Motor neuron (in vitro differentiated cells): ENCODE results near the gene CHRNA4. TPM values are rescaled to one million over a fixed set of nuclear protein-coding genes. Genes with fewer than 3 reads are reported as not detected.

Experiments used
- ATAC-seq, 8 experiments: fragments of 200-7000 bp; cut with Tn5 transposase; replicated peaks in 6 of 8; 2 replicates each; pipeline ENCODE4 v1.8.0; 2021; ENCODE audit warnings: mild to moderate bottlenecking in 8 of 8, moderate library complexity in 8 of 8
- H3K27ac ChIP-seq, 2 donors: fragments of 250-450 bp; sonication (Bioruptor Pico); 2 replicates each; pipeline ENCODE4 v1.9.0; 2021; ENCODE audit warnings: antibody characterized with exemption in 2 of 2, mild to moderate bottlenecking in 2 of 2, moderate library complexity in 1 of 2
- H3K4me1 ChIP-seq, 2 donors: fragments of 250-450 bp; sonication (Bioruptor Pico); replicated peaks in 1 of 2; 2 replicates each; pipeline ENCODE4 v1.6.1; 2021; ENCODE audit warnings: antibody characterized with exemption in 2 of 2, mild to moderate bottlenecking in 2 of 2, moderate library complexity in 1 of 2
- H3K4me3 ChIP-seq, 5 donors: fragments of 250-450 bp; sonication (Bioruptor Pico); 2 replicates each; pipeline ENCODE4 v1.9.0; 2021; ENCODE audit warnings: antibody characterized with exemption in 5 of 5, mild to moderate bottlenecking in 5 of 5, moderate library complexity in 4 of 5
- WGBS, 10 experiments: fragments of 450-650 bp; shearing (Covaris generic); methylation state at CpG; one replicate each; pipeline ENCODE4 v1.0.0; 2022; 5-methylcytosine and 5-hydroxymethylcytosine counted together
- in situ Hi-C, 9 experiments: fragments of 400-800 bp; cut with MboI; loops; one replicate each; pipeline ENCODE4 v1.15.0; 2021; ENCODE audit warnings: low sequenced_read_pairs in 9 of 9, low pct_unique_long_range_greater_than_20kb in 2 of 9; ENCODE audit not compliant: unreplicated experiment in 9 of 9
- total RNA-seq, 8 experiments: library from RNA; unstranded; fragments of 300-600 nt; gene quantifications; 2 replicates each; pipeline versions ENCODE4 v1.2.3 to v1.2.4, GENCODE V29; 2022

Gene CHRNA4
- total RNA-seq, 8 experiments from 2014 or later, result 0.54 to 29.1 (median 12.5) TPM

GRCh38 chr20:63371291-63371865 lies 10.2 kb upstream of the CHRNA4 start:
- peak in 5 of 8 experiments; percentile 9 to 42 (median 10) for ATAC-seq
- peak overlapping the region; percentile 62 to 74 for H3K27ac ChIP-seq

GRCh38 chr20:63370618-63371187 lies 9.6 kb upstream of the CHRNA4 start:
- WGBS, 10 experiments, result 0 to 45% (median 0%) methylated on average over 1 to 4 of the region's 21 CpGs; no CpG with 5 or more reads in 6 of the 10 experiments
- Histone ChIP-seq H3K27ac (peak overlapping the region; percentile 62 to 74), H3K4me1 (peaks cover 58 to 69% of the 10 kb centered on the region in 2 donors), H3K4me3 (no peak overlapping the region)
- ATAC-seq, result peak in 5 of 8 experiments; percentile 9 to 42 (median 17)
- in situ Hi-C loops, result no loop called here

More at GRCh38 chr20:63371291-63371865, 10.2 kb upstream of the CHRNA4 start:
- in situ Hi-C loops, result no loop called here
- Histone ChIP-seq H3K4me1 (peaks cover 59 to 71% of the 10 kb centered on the region in 2 donors), H3K4me3 (no peak overlapping the region)
- WGBS, 10 experiments, result 3 to 100% (median 80%) methylated on average over 1 to 13 of the region's 28 CpGs; no CpG with 5 or more reads in 7 of the 10 experiments

GRCh38 chr20:63369724-63370617 lies 8.8 kb upstream of the CHRNA4 start:
- Histone ChIP-seq H3K27ac (peak overlapping the region; percentile 62 to 74), H3K4me3 (no peak overlapping the region), H3K4me1 (peaks cover 61 to 71% of the 10 kb centered on the region in 2 donors)
- 10 to 72% methylated on average over 5 to 7 of the region's 24 CpGs; no CpG with 5 or more reads in 8 of the 10 experiments for WGBS, 10 experiments
- ATAC-seq, result peak in 1 of 8 experiments; percentile 5
- in situ Hi-C loops, result no loop called here

GRCh38 chr20:63369024-63369530 lies 7.9 kb upstream of the CHRNA4 start:
- ATAC-seq, result no peak
- H3K4me3 ChIP-seq, result no peak overlapping the region
- WGBS, 10 experiments, result 80 to 100% (median 87%) methylated on average over 1 to 3 of the region's 10 CpGs; no CpG with 5 or more reads in 7 of the 10 experiments
- peak overlapping the region in 1 of 2 donors; percentile 84 for H3K27ac ChIP-seq
- in situ Hi-C loops, result no loop called here
- peaks cover 63 to 71% of the 10 kb centered on the region in 2 donors for H3K4me1 ChIP-seq

GRCh38 chr20:63368151-63368550 lies 7.0 kb upstream of the CHRNA4 start:
- 40% methylated on average over 1 of the region's 8 CpGs; no CpG with 5 or more reads in 9 of the 10 experiments for WGBS, 10 experiments
- Histone ChIP-seq H3K4me3 (no peak overlapping the region), H3K27ac (peak overlapping the region; percentile 64 to 84), H3K4me1 (peaks cover 72 to 78% of the 10 kb centered on the region in 2 donors)
- ATAC-seq, result no peak
- in situ Hi-C loops, result no loop called here

- peak overlapping the region; percentile 64 to 84 for H3K27ac ChIP-seq
- ATAC-seq, result peak in 5 of 8 experiments; percentile 9 to 28 (median 18)
- H3K4me3 ChIP-seq, result no peak overlapping the region
- in situ Hi-C loops, result no loop called here
- H3K4me1 ChIP-seq, result peaks cover 78 to 81% of the 10 kb centered on the region in 2 donors
- 14 to 40% (median 20%) methylated on average over 1 to 7 of the region's 24 CpGs; no CpG with 5 or more reads in 7 of the 10 experiments for WGBS, 10 experiments
These were observed 6.4 kb upstream of the CHRNA4 start for GRCh38 chr20:63367446-63368055.

- ATAC-seq, result peak in 5 of 8 experiments; percentile 10 to 41 (median 25)
- 0 to 87% (median 49%) methylated on average over 1 to 11 of the region's 30 CpGs; no CpG with 5 or more reads in 3 of the 10 experiments for WGBS, 10 experiments
- Histone ChIP-seq H3K4me1 (peaks cover 86 to 87% of the 10 kb centered on the region in 2 donors), H3K4me3 (no peak overlapping the region), H3K27ac (peak overlapping the region; percentile 64 to 84)
- in situ Hi-C loops, result no loop called here
These were observed 5.5 kb upstream of the CHRNA4 start for GRCh38 chr20:63366390-63367365.

- in situ Hi-C loops, result no loop called here
- no peak for ATAC-seq
- WGBS, 10 experiments, result 0 to 90% (median 78%) methylated on average over 1 to 5 of the region's 22 CpGs; no CpG with 5 or more reads in 7 of the 10 experiments
- no peak overlapping the region for H3K4me3 ChIP-seq
- H3K27ac ChIP-seq, result peak overlapping the region in 1 of 2 donors; percentile 70
- H3K4me1 ChIP-seq, result peaks cover 82 to 83% of the 10 kb centered on the region in 2 donors
These were observed 4.6 kb upstream of the CHRNA4 start for GRCh38 chr20:63365601-63366389.

- in situ Hi-C loops, result no loop called here
- Histone ChIP-seq H3K4me3 (no peak overlapping the region), H3K27ac (peak overlapping the region; percentile 49 to 70), H3K4me1 (peaks cover 77 to 83% of the 10 kb centered on the region in 2 donors)
- ATAC-seq, result no peak
- WGBS, 10 experiments, result 90 to 100% (median 100%) methylated on average over 1 to 2 of the region's 20 CpGs; no CpG with 5 or more reads in 7 of the 10 experiments
These were observed 3.8 kb upstream of the CHRNA4 start for GRCh38 chr20:63364801-63365585.

- ATAC-seq, result peak in 5 of 8 experiments; percentile 28 to 49 (median 44)
- Histone ChIP-seq H3K4me3 (no peak overlapping the region), H3K27ac (peak overlapping the region; percentile 49 to 70), H3K4me1 (peaks cover 80 to 90% of the 10 kb centered on the region in 2 donors)
- in situ Hi-C loops, result no loop called here
- 11 to 48% (median 33%) methylated on average over 1 to 14 of the region's 19 CpGs; no CpG with 5 or more reads in 6 of the 10 experiments for WGBS, 10 experiments
These were observed 2.9 kb upstream of the CHRNA4 start for GRCh38 chr20:63363981-63364561.
